ENCODE data around the gene POLR1E.

The POLR1E gene

DNA sequence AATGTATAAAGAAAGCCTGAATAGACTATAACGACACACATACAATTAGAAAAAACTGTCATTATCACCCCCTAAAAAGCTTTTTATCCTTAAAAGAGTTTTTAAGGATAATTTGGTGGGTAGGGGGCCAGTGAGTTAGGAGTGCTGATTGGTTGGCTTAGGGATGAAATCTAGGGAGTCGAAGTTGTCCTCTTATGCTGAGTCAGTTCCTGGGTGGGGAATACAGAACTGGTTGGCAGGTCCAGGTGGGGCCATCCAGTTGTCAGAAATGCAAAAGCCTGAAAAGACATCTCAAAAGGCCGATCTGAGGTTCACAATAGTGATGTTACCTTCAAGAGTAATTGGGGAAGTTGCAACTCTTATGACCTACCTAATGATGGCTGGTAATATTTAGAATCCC, 34.1 kb upstream of the POLR1E start:
- TF ChIP-seq, protein P1, sequence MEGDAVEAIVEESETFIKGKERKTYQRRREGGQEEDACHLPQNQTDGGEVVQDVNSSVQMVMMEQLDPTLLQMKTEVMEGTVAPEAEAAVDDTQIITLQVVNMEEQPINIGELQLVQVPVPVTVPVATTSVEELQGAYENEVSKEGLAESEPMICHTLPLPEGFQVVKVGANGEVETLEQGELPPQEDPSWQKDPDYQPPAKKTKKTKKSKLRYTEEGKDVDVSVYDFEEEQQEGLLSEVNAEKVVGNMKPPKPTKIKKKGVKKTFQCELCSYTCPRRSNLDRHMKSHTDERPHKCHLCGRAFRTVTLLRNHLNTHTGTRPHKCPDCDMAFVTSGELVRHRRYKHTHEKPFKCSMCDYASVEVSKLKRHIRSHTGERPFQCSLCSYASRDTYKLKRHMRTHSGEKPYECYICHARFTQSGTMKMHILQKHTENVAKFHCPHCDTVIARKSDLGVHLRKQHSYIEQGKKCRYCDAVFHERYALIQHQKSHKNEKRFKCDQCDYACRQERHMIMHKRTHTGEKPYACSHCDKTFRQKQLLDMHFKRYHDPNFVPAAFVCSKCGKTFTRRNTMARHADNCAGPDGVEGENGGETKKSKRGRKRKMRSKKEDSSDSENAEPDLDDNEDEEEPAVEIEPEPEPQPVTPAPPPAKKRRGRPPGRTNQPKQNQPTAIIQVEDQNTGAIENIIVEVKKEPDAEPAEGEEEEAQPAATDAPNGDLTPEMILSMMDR (IDR thresholded peaks at IDR 0.05; ENCODE audit: control insufficient read depth, extremely low read depth, insufficient read depth) = no peak
- no peak overlapping the region for H3K4me3 ChIP-seq (ENCODE audit: low read depth, low read length)
- no peak for DNase-seq (ENCODE audit: low read depth)

DNA sequence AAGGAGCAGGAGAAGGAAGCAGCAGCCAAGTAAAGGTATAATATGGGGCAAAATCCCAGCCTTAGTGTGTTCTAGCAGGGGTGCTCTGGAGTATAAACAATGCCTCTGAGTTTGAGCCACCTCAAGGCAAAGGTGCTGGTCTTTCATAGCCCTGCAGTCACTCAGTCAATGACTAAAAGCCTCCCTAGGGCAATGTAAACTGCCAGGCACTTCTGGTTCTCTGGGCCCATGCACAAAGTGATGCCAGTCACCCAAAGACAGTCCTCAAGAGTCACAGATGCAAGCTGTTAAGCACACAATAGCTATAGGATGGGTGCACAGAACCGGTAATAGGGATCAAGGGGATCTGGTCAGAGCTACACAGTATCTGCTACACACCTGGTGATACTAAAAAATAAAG, 33.1 kb upstream of the POLR1E start:
- TF ChIP-seq, protein P1 (IDR thresholded peaks at IDR 0.05; ENCODE audit: control insufficient read depth, extremely low read depth, insufficient read depth) = no peak
- no peak for DNase-seq (ENCODE audit: low read depth)
- no peak overlapping the region for H3K4me3 ChIP-seq (ENCODE audit: low read depth, low read length)

- H3K4me3 ChIP-seq (ENCODE audit: low read depth, low read length) = peak overlapping the region; percentile 38
Measured at GRCh38 chr9:37453827-37454226, 31.9 kb upstream of the POLR1E start.

GRCh38 chr9:37454238-37454637, 31.5 kb upstream of the POLR1E start:
- DNase-seq (ENCODE audit: low read depth) = no peak
- TF ChIP-seq, protein P1 (IDR thresholded peaks at IDR 0.05; ENCODE audit: control insufficient read depth, extremely low read depth, insufficient read depth) = no peak
- H3K4me3 ChIP-seq (ENCODE audit: low read depth, low read length) = peak overlapping the region; percentile 38

More at GRCh38 chr9:37453827-37454226, 31.9 kb upstream of the POLR1E start:
- TF ChIP-seq, protein P1 (IDR thresholded peaks at IDR 0.05; ENCODE audit: control insufficient read depth, extremely low read depth, insufficient read depth) = no peak
- peak; percentile 77 for DNase-seq (ENCODE audit: low read depth)

DNA sequence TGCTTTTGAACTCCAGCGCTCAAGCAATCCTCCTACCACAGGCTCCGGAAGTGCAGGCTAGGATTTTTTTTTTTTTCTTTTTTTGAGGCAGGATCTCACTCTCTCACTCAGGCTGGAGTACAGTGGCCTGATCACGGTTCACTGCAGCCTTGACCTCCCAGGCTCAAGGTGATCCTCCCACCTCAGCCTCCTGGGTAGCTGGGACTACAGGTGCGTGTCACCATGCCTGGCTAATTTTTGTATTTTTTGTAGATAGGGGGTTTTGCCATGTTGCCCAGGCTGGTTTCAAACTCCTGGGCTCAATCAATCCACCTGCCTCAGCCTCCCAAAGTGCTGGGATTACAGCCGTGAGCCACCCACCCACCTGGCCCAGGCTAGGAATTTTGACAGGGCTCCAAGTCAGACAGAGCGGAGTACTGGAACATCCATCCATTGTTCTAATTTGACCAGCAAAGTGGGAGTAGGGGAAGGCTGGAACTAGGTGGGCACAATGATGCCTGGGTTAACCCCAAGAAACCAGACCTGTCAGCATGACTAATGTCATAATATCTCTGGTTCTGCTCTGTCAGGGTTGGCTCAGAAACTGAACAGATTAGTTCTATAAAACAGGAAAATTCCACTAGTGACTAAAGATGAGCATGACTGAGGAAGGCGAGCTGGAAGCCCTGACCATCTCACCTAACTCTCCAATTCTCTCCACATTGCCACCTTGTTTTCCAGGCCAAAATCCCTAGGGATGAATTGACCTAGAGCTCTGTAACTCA, 29.7 kb upstream of the POLR1E start:
- no peak for DNase-seq (ENCODE audit: low read depth)

GRCh38 chr9:37456817-37457216, 28.9 kb upstream of the POLR1E start:
- DNase-seq (ENCODE audit: low read depth) = no peak
- no peak overlapping the region for H3K4me3 ChIP-seq (ENCODE audit: low read depth, low read length)
- TF ChIP-seq, protein P1 (IDR thresholded peaks at IDR 0.05; ENCODE audit: control insufficient read depth, extremely low read depth, insufficient read depth) = no peak

More for the DNA sequence above, 29.7 kb upstream of the POLR1E start:
- TF ChIP-seq, protein P1 (IDR thresholded peaks at IDR 0.05; ENCODE audit: control insufficient read depth, extremely low read depth, insufficient read depth) = no peak
- no peak overlapping the region for H3K4me3 ChIP-seq (ENCODE audit: low read depth, low read length)

- no peak for DNase-seq (ENCODE audit: low read depth)
- TF ChIP-seq, protein P1 (IDR thresholded peaks at IDR 0.05; ENCODE audit: control insufficient read depth, extremely low read depth, insufficient read depth) = no peak
- H3K4me3 ChIP-seq (ENCODE audit: low read depth, low read length) = peak overlapping the region; percentile 69
Measured at GRCh38 chr9:37464006-37464405, 21.7 kb upstream of the POLR1E start.
